GM21390 (cell line): ENCODE measurements around the gene SLC25A18.
"Not testable (repeated sequence)": the region's sequence is repeated elsewhere in the genome, so short reads cannot be mapped to it uniquely, and the experiment has no call there.

Experiments
- ATAC-seq: cut with Tn5 transposase; IDR thresholded peaks from one replicate; pipeline ENCODE4 v1.9.1; 2021; ENCODE audit not compliant: unreplicated experiment

SLC25A18 gene

GRCh38 chr22:17603668-17604067, 40.4 kb downstream of the SLC25A18 start:
- ATAC-seq = no peak

- ATAC-seq = no peak
These were observed 43.2 kb downstream of the SLC25A18 start for GRCh38 chr22:17606496-17606895.

DNA sequence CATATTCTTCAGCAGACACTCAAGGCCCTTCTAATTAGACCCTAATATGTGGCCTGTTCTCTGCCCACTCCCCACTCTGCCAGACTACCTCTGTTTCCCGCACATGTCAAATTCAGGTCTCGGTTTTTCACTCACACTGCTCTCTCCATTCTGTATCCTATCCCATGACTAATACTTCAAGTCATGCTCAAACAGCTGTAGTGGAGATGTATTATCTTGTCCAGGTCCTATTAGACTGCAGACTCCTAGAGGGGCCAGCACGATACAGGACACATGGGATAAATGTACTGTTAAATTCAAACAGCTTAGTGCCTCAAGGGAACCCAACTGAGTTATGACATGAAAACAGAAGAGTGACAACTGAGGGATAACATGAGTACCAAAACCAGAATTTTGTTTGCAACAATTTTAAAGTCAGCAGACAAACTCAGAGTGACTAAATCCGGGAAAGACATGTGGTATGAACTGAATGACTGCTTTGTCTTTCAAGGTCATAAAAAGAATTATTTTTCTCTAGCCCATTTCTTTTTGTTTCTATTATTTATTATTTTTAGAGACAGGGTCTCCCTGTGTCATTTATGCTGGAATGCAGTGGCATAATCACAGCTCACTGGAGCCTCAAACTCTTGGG, 44.7 kb downstream of the SLC25A18 start:
- no peak for ATAC-seq

DNA sequence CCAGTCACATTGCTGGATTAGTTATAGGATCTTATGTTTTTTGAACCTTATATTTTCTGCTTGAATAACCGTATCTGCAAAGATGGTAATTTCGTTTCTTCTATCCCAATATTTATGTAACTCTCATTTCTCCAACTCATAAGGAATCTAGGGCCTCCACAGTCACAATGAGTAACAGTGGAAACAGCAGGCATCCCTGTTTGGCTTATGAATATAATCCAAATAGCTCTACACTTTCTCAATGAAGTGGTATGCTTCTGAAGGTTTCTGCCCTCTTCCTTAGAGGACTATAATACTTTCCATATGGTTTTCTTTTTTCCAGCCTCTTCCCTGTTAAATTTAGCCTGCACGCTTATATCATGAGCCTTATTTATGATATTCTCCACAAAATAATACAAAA, 48.8 kb downstream of the SLC25A18 start:
- no peak for ATAC-seq

DNA sequence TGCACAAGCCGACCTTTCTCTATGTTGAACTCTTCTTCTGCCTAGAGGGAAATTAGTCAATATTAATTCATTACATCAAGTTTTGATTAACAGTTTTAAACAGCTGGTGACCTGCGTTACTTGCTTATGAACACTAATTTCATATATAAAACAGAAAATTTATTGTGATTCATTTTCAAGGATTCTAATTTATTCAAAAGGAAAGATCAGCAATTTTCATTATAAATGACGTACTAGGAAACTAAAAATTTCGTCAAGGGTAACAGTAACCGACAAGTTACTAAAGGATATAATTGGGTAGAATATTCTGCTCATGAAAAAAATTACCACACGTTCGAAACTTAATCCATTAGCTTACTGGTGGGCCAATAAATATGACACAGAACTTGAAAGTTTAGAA, 50.0 kb downstream of the SLC25A18 start:
- ATAC-seq = no peak

DNA sequence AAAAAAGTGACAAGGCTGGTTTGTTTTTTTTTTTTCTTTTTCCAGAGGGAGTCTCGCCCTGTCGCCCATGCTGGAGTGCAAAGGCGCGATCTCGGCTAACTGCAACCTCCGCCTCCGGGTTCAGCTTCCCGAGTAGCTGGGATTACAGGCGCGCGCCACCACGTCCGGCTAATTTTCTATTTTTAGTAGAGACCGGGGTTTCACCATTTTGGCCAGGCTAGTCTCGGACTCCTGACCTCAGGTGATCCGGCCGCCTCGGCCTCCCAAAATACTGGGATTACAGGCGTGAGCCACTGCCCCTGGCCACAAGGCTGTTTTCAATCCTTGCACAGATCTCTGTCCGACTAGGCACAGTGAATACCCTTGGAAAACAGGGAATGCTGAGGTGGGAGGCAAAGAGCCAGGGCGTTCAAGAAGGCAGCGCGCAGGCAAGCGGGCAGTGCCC, 64.7 kb downstream of the SLC25A18 start:
- ATAC-seq = no peak

DNA sequence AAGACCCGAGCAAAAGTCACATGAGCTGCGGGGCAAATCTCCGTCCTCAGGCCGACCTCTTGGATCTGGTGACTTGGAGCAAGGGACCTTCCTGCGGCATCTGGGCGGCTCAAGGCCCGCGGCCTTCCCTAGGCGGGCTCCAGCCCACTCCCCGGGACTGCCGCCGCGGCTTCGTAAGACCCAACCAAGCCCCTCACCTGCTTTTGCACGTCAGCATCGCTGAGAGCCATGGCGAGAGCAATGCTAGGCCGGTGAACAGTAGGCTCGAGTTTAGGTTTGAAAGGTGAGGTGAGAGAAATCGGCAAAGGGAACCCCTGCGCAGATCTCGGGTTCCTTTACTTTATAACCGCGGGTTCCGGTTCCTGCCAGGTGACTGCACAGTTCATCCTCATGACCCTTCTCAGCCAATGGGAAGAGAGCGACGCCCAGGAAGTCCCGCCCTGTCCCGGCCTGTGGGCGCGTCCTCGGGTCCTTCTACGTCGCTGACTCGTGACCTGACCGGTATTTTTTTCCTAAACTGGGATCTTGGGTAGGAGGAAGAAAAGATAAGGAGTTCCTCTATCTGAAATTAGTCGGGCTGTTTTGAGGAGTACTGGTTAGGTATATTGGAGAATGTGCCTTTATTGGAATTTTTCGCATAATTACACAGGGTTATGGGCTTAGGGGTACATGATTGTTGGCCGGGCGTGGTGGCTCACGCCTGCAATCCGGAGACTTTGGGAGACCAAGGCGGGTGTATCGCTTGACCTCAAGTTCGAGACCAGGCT, 65.3 kb downstream of the SLC25A18 start, which contains the start of gene ATP6V1E1:
Gene ATP6V1E1 (minus strand): TSS at position 344 of the 767 bp plus-strand sequence. CDS start 114 bp downstream, at position 230.
- ATAC-seq = peak; percentile 100

- ATAC-seq = no peak
These were observed 65.8 kb downstream of the SLC25A18 start for GRCh38 chr22:17629173-17629489.

GRCh38 chr22:17629641-17630040, 66.3 kb downstream of the SLC25A18 start:
- ATAC-seq = no peak

DNA sequence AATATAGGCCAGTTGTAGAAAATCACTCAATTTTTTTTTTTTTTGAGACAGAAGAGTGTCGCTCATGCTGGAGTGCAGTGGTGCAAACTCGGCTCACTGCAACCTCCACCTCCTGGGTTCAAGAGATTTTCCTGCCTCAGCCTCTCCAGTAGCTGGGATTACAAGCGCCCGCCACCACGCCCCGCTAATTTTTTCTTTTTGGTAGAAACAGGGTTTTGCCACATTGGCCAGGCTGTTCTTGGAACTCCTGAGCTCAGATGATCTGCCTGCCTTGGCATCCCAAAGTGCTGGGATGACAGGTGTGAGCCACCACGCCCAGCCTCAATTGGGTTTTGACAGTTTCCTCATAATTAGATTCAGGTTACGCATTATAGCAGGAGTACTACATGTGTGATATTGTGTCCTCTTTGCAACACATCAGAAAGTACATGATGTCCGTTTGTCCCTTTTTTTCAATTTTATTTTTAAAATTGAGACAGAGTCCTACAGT, 67.8 kb downstream of the SLC25A18 start:
- no peak for ATAC-seq

DNA sequence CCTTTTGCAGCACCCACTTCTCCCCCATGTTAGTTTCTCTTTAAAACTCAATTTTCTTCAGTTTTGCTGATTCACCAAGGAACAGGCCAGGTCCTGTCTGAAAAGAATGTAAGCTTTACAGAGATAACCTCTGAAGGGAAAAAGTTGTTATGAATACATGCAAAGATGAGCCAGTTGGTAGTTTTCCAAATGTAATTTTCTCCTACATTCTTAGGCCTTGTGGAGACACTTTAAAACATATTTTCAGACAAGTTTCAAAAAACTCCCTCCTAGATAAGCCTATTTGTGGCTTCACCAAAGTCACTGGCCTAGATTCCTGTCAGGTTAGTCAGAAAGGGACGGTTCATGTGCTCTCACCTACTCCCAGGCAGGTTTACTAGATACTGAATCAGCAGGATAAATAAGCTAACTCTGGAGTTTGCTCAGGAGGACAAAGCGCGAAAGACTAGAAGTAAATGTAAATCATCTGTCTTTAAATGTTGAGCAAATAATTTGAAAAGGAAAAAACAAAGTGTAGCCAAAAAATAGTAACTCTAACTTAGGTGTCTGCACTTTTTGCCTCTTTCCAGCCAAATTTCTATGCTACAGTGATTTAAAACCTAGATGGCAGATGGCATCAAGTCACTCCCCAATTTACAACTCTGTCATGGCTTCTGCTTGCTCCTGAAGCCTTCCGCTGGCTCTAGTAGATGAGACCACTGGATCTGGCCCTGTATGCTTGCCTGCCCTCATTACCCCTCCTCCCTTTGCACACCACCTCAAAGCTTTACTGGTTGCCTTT, 70.1 kb downstream of the SLC25A18 start:
- no peak for ATAC-seq

DNA sequence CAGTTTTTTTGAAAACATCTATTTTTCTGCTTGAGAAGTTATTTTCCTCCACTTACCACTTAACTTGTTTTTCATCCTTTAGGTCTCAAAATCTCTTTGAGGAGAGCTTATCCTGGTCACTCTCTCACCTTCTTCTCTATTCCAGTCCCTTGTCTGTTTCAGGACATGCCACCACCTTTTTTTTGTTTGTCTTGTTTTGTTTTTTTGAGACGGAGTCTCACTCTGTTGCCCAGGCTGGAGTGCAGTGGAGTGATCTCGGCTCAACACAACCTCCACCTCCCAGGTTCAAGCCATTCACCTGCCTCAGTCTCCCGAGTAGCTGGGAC, 70.7 kb downstream of the SLC25A18 start:
- ATAC-seq = no peak

GRCh38 chr22:17634696-17635095, 71.4 kb downstream of the SLC25A18 start:
- ATAC-seq = no peak

GRCh38 chr22:17636850-17637249, 73.6 kb downstream of the SLC25A18 start:
- not testable (repeated sequence) for ATAC-seq

DNA sequence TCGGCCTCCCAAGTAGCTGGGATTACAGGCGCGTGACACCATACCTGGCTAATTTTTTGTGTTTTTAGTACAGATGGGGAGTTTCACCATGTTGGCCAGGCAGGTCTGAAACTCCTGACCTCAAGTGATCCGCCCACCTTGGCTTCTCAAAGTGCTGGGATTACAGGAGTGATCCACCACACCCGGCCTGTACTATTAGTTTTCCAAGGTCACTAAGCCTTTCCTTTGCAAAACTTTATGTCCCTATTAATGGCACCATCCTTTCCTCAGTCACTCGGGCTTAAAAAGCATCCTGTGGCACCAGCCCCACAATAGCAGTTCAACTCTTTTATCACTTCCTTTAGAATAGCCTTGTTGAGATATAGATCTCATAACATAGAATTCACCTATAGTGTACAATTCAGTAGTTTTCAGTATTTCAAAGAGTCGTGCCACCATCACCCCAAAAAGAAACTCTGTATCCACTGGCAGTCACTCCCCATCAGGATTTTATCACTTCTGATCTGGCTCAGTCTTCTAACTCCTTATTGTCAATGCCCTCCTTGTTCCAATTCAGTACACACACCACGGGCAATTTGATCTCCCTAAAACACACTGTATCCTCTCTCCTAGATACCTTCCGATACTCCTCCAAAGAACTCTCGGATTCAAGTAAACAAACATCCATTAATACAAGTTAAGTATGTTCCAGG, 74.3 kb downstream of the SLC25A18 start:
- ATAC-seq = no peak

GRCh38 chr22:17638182-17638431, 74.8 kb downstream of the SLC25A18 start:
- peak; percentile 22 for ATAC-seq

- ATAC-seq = peak; percentile 81
These were observed 75.3 kb downstream of the SLC25A18 start, which contains the start of gene BCL2L13 for GRCh38 chr22:17638432-17639246. Gene BCL2L13 (plus strand): TSS chr22:17638757. CDS start chr22:17655712, 16,955 bp downstream.

GRCh38 chr22:17639247-17639741, 76.0 kb downstream of the SLC25A18 start:
- ATAC-seq = no peak
